ENCODE measurements around the gene QRFP.

DNA sequence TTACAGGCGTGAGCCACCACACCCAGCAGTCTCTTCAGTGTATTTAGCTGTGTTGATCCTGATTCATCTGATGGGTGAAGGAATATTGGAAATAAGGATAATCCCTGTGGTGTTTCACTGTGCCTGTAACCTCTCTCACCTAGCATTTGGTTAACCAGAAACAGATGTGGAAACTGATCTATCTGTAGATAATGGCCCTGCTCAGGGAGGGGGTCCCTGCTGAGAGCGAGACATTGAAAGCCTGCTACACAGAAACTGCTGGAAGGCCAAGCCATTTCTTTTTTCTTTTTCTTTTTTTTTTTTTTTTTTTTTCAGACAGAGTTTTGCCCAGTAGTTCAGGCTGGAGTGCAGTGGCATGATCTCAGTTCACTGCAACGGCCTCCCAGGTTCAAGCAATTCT, 28.4 kb downstream of the QRFP start:
- TF ChIP-seq, protein P1, sequence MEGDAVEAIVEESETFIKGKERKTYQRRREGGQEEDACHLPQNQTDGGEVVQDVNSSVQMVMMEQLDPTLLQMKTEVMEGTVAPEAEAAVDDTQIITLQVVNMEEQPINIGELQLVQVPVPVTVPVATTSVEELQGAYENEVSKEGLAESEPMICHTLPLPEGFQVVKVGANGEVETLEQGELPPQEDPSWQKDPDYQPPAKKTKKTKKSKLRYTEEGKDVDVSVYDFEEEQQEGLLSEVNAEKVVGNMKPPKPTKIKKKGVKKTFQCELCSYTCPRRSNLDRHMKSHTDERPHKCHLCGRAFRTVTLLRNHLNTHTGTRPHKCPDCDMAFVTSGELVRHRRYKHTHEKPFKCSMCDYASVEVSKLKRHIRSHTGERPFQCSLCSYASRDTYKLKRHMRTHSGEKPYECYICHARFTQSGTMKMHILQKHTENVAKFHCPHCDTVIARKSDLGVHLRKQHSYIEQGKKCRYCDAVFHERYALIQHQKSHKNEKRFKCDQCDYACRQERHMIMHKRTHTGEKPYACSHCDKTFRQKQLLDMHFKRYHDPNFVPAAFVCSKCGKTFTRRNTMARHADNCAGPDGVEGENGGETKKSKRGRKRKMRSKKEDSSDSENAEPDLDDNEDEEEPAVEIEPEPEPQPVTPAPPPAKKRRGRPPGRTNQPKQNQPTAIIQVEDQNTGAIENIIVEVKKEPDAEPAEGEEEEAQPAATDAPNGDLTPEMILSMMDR (conservative IDR thresholded peaks at IDR 0.05; ENCODE audit: low read depth, low read length), result no peak
- TF ChIP-seq EZH2 (IDR thresholded peaks at IDR 0.05; ENCODE audit: low read length, unreplicated experiment), result no peak
- no peak for TF ChIP-seq EZH2phosphoT487 (IDR thresholded peaks at IDR 0.05; ENCODE audit: borderline replicate concordance, low read length)
